AG20443 (cell line): ENCODE results near the gene IFITM10.

ENCODE experiments used
- DNase-seq: peaks from one replicate; pipeline ENCODE4 v3.0.0; 2012; ENCODE audit warnings: low spot score, mixed read lengths

IFITM10 gene

GRCh38 chr11:1707751-1708150, 42.6 kb downstream of the IFITM10 start:
- no peak for DNase-seq

GRCh38 chr11:1706634-1707400, 43.6 kb downstream of the IFITM10 start:
- DNase-seq: no peak

GRCh38 chr11:1705126-1706052, 45.0 kb downstream of the IFITM10 start:
- DNase-seq: no peak

GRCh38 chr11:1703146-1703545, 47.2 kb downstream of the IFITM10 start:
- no peak for DNase-seq

GRCh38 chr11:1702506-1702905, 47.9 kb downstream of the IFITM10 start:
- no peak for DNase-seq

GRCh38 chr11:1701091-1701807, 49.1 kb downstream of the IFITM10 start:
- no peak for DNase-seq

- DNase-seq: no peak
These were observed 50.6 kb downstream of the IFITM10 start for GRCh38 chr11:1699771-1700170.

- no peak for DNase-seq
These were observed 53.5 kb downstream of the IFITM10 start, which contains the start of gene KRTAP5-6 for GRCh38 chr11:1696608-1697570. KRTAP5-6 (plus strand) TSS chr11:1697195; CDS start chr11:1697246, 51 bp downstream.

- DNase-seq: no peak
These were observed 54.8 kb downstream of the IFITM10 start for GRCh38 chr11:1695548-1696108.

GRCh38 chr11:1694846-1695547, 55.4 kb downstream of the IFITM10 start:
- DNase-seq: no peak

GRCh38 chr11:1694064-1694845, 56.1 kb downstream of the IFITM10 start:
- peak; percentile 97 for DNase-seq

- peak; percentile 94 for DNase-seq
These were observed 56.9 kb downstream of the IFITM10 start for GRCh38 chr11:1693327-1694063.

- no peak for DNase-seq
These were observed 57.6 kb downstream of the IFITM10 start for GRCh38 chr11:1692708-1693326.

- DNase-seq: no peak
These were observed 58.3 kb downstream of the IFITM10 start for GRCh38 chr11:1691878-1692707.

GRCh38 chr11:1691026-1691877, 59.1 kb downstream of the IFITM10 start:
- no peak for DNase-seq
